CD4-positive, alpha-beta T cell treated with Interleukin-15 for 1 hour (primary cell): ENCODE measurements around the gene COPG1.

Source experiments
- DNase-seq: peaks from one replicate; pipeline ENCODE4 v3.0.0-alpha.2; 2020

The COPG1 gene

DNA sequence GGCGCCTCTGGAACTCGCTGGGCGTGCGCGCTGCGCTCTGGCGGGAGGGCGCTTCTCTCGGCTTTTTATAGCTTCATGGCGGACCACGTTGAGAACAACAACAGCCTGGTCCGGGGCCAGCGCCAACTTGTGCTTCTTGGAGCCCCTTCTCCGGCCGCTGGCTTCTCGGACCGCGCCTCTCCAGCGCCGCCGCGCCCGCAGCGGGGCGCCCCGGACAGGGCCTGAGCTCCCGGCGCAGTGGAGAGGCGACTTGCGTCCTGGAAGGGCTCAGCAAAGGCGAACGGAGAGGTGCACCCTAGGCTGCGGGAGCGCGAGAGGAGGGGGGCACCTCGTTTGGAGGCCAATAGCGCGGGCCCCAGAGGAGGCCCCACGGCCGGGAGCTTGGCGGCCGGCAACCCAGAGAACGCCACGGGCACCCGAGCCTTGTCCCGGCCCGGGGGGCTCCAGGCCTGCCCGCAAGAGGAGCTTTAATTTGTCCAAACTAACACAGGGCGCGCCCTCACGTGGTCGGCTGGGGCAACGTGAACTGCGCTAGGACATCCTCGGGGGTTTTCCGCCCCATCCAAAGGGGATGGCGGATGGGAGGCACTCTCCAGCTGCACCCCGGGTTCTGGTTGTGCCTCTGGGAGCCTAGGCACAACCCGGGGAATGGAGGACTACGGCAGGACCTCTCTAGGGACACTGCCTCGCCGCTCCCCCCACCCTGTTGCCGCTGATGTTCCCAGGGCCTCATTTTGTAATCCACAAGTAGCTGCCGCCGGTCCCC is 67.0 kb downstream of the COPG1 start:
- peak; percentile 82 for DNase-seq

DNA sequence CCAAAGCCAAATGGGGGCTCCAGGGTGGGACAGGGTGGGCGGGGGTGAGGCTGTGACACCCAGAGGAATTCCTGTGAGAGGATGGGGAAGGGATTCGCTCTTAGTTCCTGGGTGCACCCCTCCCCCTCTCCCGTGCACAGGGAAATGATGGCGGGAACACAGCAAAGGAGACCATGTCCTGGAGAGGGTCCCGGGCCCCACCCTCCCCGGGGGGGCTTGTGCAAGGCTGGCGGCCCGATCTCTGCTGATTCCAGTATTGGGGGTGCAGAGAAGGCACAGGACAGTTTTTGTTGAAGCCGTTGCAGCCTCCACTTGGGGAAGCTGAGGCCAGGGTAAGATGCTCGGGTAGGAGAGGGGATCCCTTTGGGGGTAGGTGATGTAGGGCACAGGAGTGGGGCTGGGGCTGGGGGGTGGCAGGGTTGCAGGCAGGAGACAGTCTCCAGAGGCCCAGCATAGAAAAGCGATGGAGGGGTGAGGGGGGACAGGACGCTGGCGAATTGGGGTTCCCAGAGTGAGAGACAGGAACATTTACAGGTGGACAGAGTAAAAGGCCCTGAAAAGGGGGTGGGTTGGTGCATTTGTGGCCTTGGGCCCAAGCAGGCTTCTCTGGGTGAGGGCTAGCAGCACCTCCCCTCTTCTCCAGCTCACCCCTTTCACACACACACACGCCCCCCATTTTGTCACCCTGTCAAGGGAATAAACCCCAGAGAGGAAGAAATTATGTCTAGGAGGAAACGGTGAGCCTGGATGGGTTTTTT is 67.8 kb downstream of the COPG1 start:
- no peak for DNase-seq

GRCh38 chr3:129317848-129318247 is 68.4 kb downstream of the COPG1 start:
- DNase-seq: no peak

DNA sequence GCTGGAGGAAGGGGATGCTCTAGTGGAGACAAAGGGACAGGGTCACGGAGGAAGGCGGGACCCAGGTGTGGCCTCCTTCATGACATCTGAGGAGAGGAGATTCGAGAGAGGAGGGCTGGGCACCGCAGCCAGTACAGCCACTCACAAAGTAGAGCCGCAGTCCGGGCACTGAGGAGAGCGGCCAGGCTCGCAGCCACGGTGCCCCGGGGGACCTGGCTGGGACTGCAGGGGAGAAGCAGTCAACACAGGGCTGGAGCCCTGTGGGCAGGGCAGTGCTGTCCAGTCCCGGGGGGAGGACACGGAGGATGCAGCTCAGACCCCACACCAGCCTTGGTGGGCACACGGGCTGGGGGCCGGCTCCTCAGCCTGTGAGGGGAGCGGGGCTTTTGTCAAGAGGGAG is 69.5 kb downstream of the COPG1 start:
- DNase-seq: no peak

DNA sequence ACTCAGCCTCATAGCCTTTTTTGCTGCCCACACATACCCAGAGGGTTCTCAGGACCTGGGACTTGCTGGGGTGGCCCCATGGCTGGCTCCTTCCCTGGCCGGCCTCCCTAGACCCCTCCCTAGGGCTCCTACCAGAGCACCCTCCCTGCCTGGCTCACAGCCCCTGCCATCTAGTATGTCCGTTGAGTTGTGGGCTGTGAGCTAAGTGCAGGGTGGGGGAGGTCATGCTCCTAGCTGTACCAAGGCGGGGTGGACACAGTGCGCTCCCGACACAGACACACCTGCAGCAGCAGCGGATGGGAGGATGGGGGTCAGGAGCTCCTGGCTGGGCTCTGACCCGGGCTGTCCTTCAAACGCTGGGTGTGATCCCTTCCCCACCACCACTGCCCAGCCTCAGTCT is 70.9 kb downstream of the COPG1 start:
- no peak for DNase-seq

DNA sequence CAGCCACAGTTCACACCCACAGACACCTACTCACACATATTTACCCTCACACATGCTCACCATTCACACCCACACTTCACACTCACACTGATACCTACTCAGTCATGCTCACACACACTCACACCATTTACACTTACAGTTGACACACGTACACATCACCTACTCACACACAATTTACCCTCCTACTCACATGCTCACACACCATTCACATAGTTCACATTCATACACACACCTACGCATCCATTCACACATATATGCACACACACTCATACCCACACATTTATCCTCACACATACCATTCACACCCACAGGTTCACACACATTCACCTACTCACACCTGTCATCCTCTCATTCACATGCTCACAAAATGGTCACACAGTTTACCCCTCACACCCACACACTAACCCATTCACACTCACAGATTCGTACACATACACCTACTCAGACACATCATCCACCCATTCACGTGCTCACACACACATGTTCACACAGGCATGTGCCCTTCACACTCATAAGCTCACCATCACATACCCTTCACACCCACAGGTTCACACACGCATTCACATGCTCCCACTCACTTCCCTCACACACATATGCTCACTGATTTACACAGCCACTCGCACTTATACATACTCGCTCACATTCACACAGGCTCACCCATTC is 71.5 kb downstream of the COPG1 start:
- DNase-seq: no peak

GRCh38 chr3:129321887-129322286 is 72.5 kb downstream of the COPG1 start:
- DNase-seq: no peak

DNA sequence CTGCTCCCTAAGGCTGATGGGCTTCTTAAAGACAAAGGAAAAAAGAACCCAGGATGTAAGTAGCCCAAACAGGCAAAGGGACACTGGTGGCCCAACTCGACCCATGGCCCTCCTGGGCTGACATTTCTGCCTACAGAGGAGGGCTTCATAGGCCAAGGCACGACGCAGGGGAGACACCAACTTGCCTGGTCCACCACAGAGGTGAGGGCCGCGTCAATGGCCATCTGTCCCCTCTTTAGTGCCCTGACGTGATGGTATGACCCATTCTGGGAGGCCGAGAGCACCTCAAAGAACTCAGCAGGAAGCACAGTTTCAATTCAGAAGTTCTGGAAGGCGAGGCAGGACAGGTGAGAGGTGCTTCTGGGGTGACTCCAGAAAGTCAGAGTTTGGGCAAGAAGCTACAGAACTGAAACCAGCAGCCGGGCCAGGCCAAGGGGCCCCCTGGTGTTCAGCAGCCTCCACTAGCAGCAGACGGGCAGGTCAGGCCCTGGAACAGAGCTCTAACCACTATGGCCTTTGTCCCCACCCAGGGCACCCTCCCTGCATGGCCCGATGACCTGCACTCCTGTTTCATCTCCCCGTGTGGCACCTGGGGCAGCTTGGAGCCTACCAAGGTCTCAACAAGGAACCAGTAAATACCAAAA is 74.4 kb downstream of the COPG1 start:
- DNase-seq: peak; percentile 41

DNA sequence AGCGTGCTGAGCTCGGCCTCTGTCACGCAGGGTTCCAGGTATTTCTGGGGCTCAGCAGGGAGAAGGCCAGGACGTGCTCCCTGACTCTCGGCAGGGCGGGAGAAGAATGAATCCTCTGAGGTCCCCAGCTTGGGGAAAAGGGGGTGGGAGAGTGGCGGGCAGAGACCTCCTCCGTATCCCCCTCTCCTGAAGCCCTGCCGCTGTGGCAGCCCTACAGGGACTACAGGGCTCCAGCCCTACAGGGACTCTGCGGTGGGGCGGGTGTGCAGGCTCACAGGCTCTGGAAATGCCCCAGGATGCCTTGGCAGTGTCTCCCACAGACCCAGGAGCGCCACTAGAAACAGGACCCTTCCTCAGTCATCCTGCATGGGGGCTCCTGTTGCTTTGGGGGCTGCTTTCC is 75.4 kb downstream of the COPG1 start:
- no peak for DNase-seq

DNA sequence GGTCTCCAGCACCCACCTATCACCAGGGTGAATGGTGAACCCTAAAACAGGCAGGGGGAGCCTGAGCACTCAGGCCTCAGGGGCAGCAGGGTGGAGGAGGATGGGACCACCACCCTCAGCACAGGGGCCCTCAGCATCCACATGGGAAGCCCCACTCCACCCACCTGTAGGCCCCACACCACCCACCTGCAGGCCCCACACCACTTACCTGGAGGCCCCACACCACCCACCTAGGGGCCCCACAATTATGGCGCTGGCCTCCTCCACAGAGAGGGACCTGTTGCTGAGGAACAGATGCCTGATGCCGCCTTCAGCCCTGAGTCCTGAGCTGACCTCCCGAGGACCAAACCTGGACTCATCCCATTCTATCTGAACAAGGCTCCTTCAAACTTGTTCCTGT is 76.0 kb downstream of the COPG1 start:
- no peak for DNase-seq

DNA sequence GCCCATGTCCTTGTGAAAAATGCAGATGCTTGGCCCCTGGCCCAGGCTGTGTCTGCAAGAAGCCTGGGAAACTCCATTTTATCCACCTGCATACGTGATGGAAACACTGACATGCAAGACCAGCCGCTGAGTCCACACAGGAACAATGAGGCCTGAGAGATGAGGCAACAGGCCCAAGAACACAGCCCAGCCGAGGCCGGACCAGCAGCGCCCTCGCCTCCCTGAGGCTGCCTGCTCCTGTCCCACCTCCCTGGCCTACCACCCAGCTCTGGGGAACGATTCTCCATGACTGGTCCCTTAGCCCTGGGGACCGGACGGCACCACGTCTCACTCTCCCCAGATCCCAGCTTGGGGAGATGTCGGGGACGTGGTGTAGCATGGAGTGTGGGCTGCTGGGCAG is 76.7 kb downstream of the COPG1 start:
- DNase-seq: no peak

- no peak for DNase-seq
These were observed 77.2 kb downstream of the COPG1 start for GRCh38 chr3:129326595-129326994.
